Measurements from ENCODE around the gene PPP1R27. TPM values are rescaled to one million over a fixed set of nuclear protein-coding genes. Genes with fewer than 3 reads are reported as not detected.

Gene PPP1R27
- total RNA-seq, 1 donor from 2014 or later, result 0.24 TPM

GRCh38 chr17:81803728-81804558 is 30.9 kb downstream of the PPP1R27 start, which contains the start of gene GCGR:
Gene GCGR, plus strand, starts transcription at chr17:81804150. Its CDS starts 4,869 bp downstream, at chr17:81809019.
- no peak for ATAC-seq

GRCh38 chr17:81802856-81803643 is 31.8 kb downstream of the PPP1R27 start:
- ATAC-seq, result no peak

GRCh38 chr17:81802048-81802758 is 32.6 kb downstream of the PPP1R27 start:
- no peak for ATAC-seq

- ATAC-seq, result no peak
Measured at GRCh38 chr17:81801327-81801726, 33.5 kb downstream of the PPP1R27 start.

- ATAC-seq, result peak; percentile 87
Measured at GRCh38 chr17:81794509-81794908, 40.3 kb downstream of the PPP1R27 start.

GRCh38 chr17:81794074-81794476 is 40.8 kb downstream of the PPP1R27 start:
- peak; percentile 33 for ATAC-seq

GRCh38 chr17:81792675-81793615 is 41.9 kb downstream of the PPP1R27 start:
- ATAC-seq, result peak; percentile 56

Other genes with a start within 250 kb of the PPP1R27 start
- gene NPLOC4, start 197.9 kb downstream of the PPP1R27 start, total RNA-seq, result 92.8 TPM
- gene TSPAN10, start 197.9 kb downstream of the PPP1R27 start, total RNA-seq, result 2.2 TPM
- gene PDE6G, start 178.5 kb downstream of the PPP1R27 start, total RNA-seq, result not detected
- gene OXLD1, start 168.4 kb downstream of the PPP1R27 start, total RNA-seq, result 22.4 TPM
- gene CCDC137, start 168.3 kb downstream of the PPP1R27 start, total RNA-seq, result 21.4 TPM
- gene ARL16, start 151.3 kb downstream of the PPP1R27 start, total RNA-seq, result 24.3 TPM
- gene HGS, start 151.0 kb downstream of the PPP1R27 start, total RNA-seq, result 62.5 TPM
- gene MRPL12, start 131.7 kb downstream of the PPP1R27 start, total RNA-seq, result 89.5 TPM
- gene SLC25A10, start 122.8 kb downstream of the PPP1R27 start, total RNA-seq, result 37.2 TPM
- 0.08 TPM for gene GCGR, start 30.9 kb downstream of the PPP1R27 start, total RNA-seq
- 18.7 TPM for gene MCRIP1, start 1.8 kb downstream of the PPP1R27 start, total RNA-seq
- gene P4HB, start 25.5 kb upstream of the PPP1R27 start, total RNA-seq, result 812 TPM
- gene ARHGDIA, start 36.3 kb upstream of the PPP1R27 start, total RNA-seq, result 300 TPM
- 68.9 TPM for gene ALYREF, start 56.5 kb upstream of the PPP1R27 start, total RNA-seq
- 113 TPM for gene ANAPC11, start 56.7 kb upstream of the PPP1R27 start, total RNA-seq
- 0.24 TPM for gene NPB, start 67.2 kb upstream of the PPP1R27 start, total RNA-seq
- gene PCYT2, start 76.3 kb upstream of the PPP1R27 start, total RNA-seq, result 36.7 TPM
- 46.2 TPM for gene SIRT7, start 83.1 kb upstream of the PPP1R27 start, total RNA-seq
- 12.3 TPM for gene MAFG, start 92.7 kb upstream of the PPP1R27 start, total RNA-seq
- 28.9 TPM for gene PYCR1, start 102.2 kb upstream of the PPP1R27 start, total RNA-seq
- gene MYADML2, start 112.2 kb upstream of the PPP1R27 start, total RNA-seq, result not detected
- gene NOTUM, start 126.1 kb upstream of the PPP1R27 start, total RNA-seq, result not detected
- gene ASPSCR1, start 142.6 kb upstream of the PPP1R27 start, total RNA-seq, result 19.0 TPM
- 71.8 TPM for gene CENPX, start 187.8 kb upstream of the PPP1R27 start, total RNA-seq
- 8.4 TPM for gene LRRC45, start 188.3 kb upstream of the PPP1R27 start, total RNA-seq
- 6.2 TPM for gene RAC3, start 196.6 kb upstream of the PPP1R27 start, total RNA-seq
- gene DCXR, start 202.6 kb upstream of the PPP1R27 start, total RNA-seq, result 138 TPM
- 21.6 TPM for gene RFNG, start 216.8 kb upstream of the PPP1R27 start, total RNA-seq
- 59.3 TPM for gene GPS1, start 216.8 kb upstream of the PPP1R27 start, total RNA-seq
- gene DUS1L, start 230.8 kb upstream of the PPP1R27 start, total RNA-seq, result 78.4 TPM

Data from esophagus mucosa (tissue), 1 donor.